GM18519 (cell line): ENCODE results near the gene PROB1.
A peak's percentile ranks its signal among the peaks of the same experiment; 100 is the strongest.

Source experiments
- ATAC-seq: cut with Tn5 transposase; IDR thresholded peaks from one replicate; pipeline ENCODE4 v1.9.1; 2021; ENCODE audit warnings: mild to moderate bottlenecking, moderate library complexity; ENCODE audit not compliant: unreplicated experiment, low FRiP score

The PROB1 gene

DNA sequence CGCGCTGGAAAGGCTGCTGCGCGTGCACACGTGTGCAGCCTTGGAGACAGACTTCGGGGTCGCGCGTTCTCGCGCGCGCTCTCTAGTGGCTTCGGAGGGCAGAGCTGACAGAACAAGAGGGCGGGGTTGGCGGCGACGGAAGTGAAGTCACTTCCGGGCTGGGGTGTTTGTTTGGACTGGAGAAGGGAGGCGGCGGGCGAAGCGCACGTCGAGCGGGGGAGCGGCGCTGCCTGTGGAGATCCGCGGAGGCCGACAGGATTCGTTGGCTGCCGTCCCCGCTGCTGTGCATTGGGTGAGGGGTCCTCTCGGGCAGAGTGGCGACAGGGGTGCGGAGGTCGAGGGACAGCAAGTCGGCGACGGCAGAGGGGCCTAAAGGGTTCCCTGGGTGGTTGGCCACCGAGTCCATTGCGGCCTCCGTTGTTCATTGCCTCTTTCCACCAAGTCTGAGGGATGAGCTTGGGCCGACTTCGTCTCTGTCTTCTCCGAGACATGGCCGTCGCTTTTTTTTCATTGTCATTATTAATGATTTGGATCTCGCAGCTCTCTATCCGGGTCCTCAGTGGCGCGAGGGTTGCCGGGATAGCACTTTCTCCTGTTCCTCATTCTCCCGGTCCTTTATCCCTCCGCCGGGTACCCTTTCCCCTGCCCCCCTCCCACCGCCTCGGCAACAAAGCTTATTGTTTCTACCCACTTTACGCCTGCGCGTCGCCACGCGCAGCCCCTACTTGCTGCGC lies 53.0 kb downstream of the PROB1 start, which contains the start of gene PAIP2:
Gene PAIP2, plus strand, starts transcription at position 166 of the 734 bp plus-strand sequence. CDS start 21,931 bp downstream, outside the sequence.
- ATAC-seq, result peak; percentile 87

DNA sequence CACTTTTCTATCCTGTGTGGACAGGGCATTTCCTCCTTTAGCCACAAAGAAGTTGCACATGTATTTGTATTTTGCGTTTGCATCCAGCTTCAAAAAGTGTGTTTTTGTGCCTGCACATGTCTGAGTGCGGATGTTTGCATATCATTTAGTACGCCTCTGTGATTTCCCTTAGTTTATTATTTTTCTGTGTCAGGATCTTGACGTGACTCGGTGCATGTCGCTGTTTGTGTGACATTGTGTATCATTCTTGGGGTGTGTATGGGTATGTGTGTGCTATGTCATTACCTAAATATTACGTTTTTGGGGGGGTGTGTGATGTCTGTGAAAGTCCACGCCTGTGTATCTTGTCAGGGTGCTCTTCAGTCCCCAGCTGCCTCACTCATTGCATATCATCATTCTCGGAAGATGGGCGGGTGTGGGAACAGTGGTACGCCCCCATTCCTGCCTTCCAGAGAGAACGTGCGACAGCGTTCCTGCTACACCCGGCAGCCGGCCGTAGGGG lies 53.7 kb downstream of the PROB1 start:
- ATAC-seq, result no peak
